HepG2 (cell line): ENCODE results near the gene PRKN. TPM values are rescaled to one million over a fixed set of nuclear protein-coding genes. Genes with fewer than 3 reads are reported as not detected.

Source experiments
- ATAC-seq: fragments of 200-7000 bp; cut with Tn5 transposase; 3 replicates; pipeline ENCODE4 v1.9.1; 2020; ENCODE audit warnings: mild to moderate bottlenecking, moderate library complexity
- BruUV-seq: library from RNA; stranded (reverse); fragments of 400-500 nt; replicated peaks from 2 replicates; lab custom pipeline; 2021; lab: Mats Ljungman, UMichigan
- CTCF ChIA-PET: fragments of 300-600 bp; formaldehyde crosslinking; extraction: SDS; loops from one replicate; lab custom pipeline; 2021; ENCODE audit warnings: low total read pairs, inconsistent platforms, low intra/inter-chr PET ratio; lab: Yijun Ruan, JAX
- POLR2A ChIA-PET: fragments of 350-600 bp; sonication (Branson Sonifier 250); formaldehyde crosslinking; loops from one replicate; lab custom pipeline; 2020; ENCODE audit warnings: antibody characterized with exemption, inconsistent platforms; lab: Yijun Ruan, JAX
- DNase-seq: peaks from one replicate; pipeline ENCODE4 v3.0.0-alpha.2; 2015; ENCODE audit warnings: low spot score
- FAIRE-seq: peaks from 3 replicates; lab custom pipeline; 2011; peaks lifted over from hg19 to GRCh38; lab: Jason Lieb, UNC
- H2AFZ ChIP-seq: one replicate; pipeline ENCODE4 v1.6.1; 2011; ENCODE audit warnings: low read length, inconsistent platforms
- H3K27ac ChIP-seq: fragments of 300-600 bp; 3 replicates; pipeline ENCODE4 v1.8.0; 2011; ENCODE audit warnings: mixed run types, mild to moderate bottlenecking, mixed read lengths, low read length, inconsistent platforms; ENCODE audit not compliant: insufficient read depth; ENCODE audit errors: extremely low read length
- H3K27me3 ChIP-seq, 2 experiments: fragments of 200-600 bp in 1 of 2; 2 replicates in 1 of 2; 3 replicates in 1 of 2; pipeline versions ENCODE4 v1.6.0 to v1.8.0; 2011; ENCODE audit warnings: low read length in 2 of 2, mild to moderate bottlenecking in 2 of 2, moderate library complexity in 2 of 2, inconsistent platforms in 1 of 2; ENCODE audit not compliant: insufficient read depth in 2 of 2, control insufficient read depth in 1 of 2
- H3K36me3 ChIP-seq, 2 experiments: fragments of 200-600 bp in 1 of 2; replicated peaks in 1 of 2; 2 replicates in 1 of 2; 3 replicates in 1 of 2; pipeline versions ENCODE4 v1.5.1 to v1.8.0; 2011; ENCODE audit warnings: low read length in 2 of 2, inconsistent platforms in 1 of 2; ENCODE audit not compliant: insufficient read depth in 2 of 2, control insufficient read depth in 1 of 2
- H3K4me1 ChIP-seq: 2 replicates; pipeline ENCODE4 v1.5.1; 2012; ENCODE audit warnings: low read length, inconsistent platforms; ENCODE audit not compliant: insufficient read depth
- H3K4me2 ChIP-seq: 2 replicates; pipeline ENCODE4 v1.6.0; 2011; ENCODE audit warnings: low read depth, low read length, inconsistent platforms
- H3K4me3 ChIP-seq, 3 experiments: fragments of 200-600 bp in 1 of 3; sonication (generic), shearing (Covaris generic) in 1 of 3; replicated peaks in 1 of 3; 2 replicates each; pipeline ENCODE4 v1.5.1; 2011 to 2016; ENCODE audit warnings: low read length in 3 of 3, inconsistent platforms in 2 of 3, low read depth in 2 of 3, mild to moderate bottlenecking in 2 of 3, control low read depth in 1 of 3, mixed read lengths in 1 of 3; ENCODE audit not compliant: insufficient read depth in 1 of 3
- H3K79me2 ChIP-seq: one replicate; pipeline ENCODE4 v1.6.1; 2011; ENCODE audit warnings: low read length, inconsistent platforms; ENCODE audit not compliant: insufficient read depth
- H3K9ac ChIP-seq: 2 replicates; pipeline ENCODE4 v1.6.0; 2011; ENCODE audit warnings: mild to moderate bottlenecking, low read depth, low read length, inconsistent platforms; ENCODE audit not compliant: insufficient read depth
- H3K9me3 ChIP-seq: 2 replicates; pipeline ENCODE4 v1.5.1; 2012; ENCODE audit warnings: mild to moderate bottlenecking, low read length
- H4K20me1 ChIP-seq: 2 replicates; pipeline ENCODE4 v1.6.0; 2011; ENCODE audit warnings: inconsistent platforms, mild to moderate bottlenecking, low read length, moderate library complexity; ENCODE audit not compliant: insufficient read depth
- HDAC2 ChIP-seq: sonication (generic); formaldehyde crosslinking; IDR thresholded peaks from 2 replicates; pipeline ENCODE4 v1.4.0; 2020; ENCODE audit warnings: missing genetic modification reagents
- JUND ChIP-seq: sonication (generic); formaldehyde crosslinking; IDR thresholded peaks from 2 replicates; pipeline ENCODE4 v1.8.0; 2022; ENCODE audit warnings: mild to moderate bottlenecking, missing genetic modification reagents
- PHF20 ChIP-seq: sonication (generic); formaldehyde crosslinking; IDR thresholded peaks from 2 replicates; pipeline ENCODE4 v1.5.0; 2020; ENCODE audit warnings: mild to moderate bottlenecking, missing genetic modification reagents
- SIN3A ChIP-seq: IDR thresholded peaks from 2 replicates; pipeline ENCODE4 v1.6.1; 2011; ENCODE audit warnings: low read depth, mild to moderate bottlenecking, control low read depth, low read length, borderline replicate concordance
- SYNCRIP ChIP-seq: fragments of 200-400 bp; formaldehyde crosslinking; IDR thresholded peaks from 2 replicates; pipeline ENCODE4 v1.6.1; 2018; ENCODE audit warnings: mild to moderate bottlenecking, low read depth, low read length; ENCODE audit not compliant: insufficient read depth
- ZKSCAN8 ChIP-seq: IDR thresholded peaks from 2 replicates; pipeline ENCODE4 v1.6.1; 2016; ENCODE audit warnings: borderline replicate concordance, missing genetic modification reagents, missing compliant biosample characterization
- ZNF468 ChIP-seq: sonication (generic); formaldehyde crosslinking; IDR thresholded peaks from 2 replicates; pipeline ENCODE4 v1.8.0; 2022; ENCODE audit warnings: mild to moderate bottlenecking, moderate library complexity, missing genetic modification reagents
- ZNF788 ChIP-seq: sonication (generic); formaldehyde crosslinking; IDR thresholded peaks from 2 replicates; pipeline ENCODE4 v1.5.0; 2020; ENCODE audit warnings: mild to moderate bottlenecking, missing genetic modification reagents, borderline replicate concordance
- WGBS: methylation state at CpG from one replicate; pipeline ENCODE4 v1.1.6; 2017; ENCODE audit warnings: low lambda C conversion rate; 5-methylcytosine and 5-hydroxymethylcytosine counted together
- in situ Hi-C: cut with HindIII; loops from 2 replicates; pipeline ENCODE4 v1.10.0; 2017; ENCODE audit warnings: low pct_unique_long_range_greater_than_20kb; ENCODE audit not compliant: extremely low pct_ligation_motif_present
- intact Hi-C: fragments of 100-400 bp; cut with micrococcal nuclease; formaldehyde crosslinking; loops from one replicate; pipeline ENCODE4 v1.10.0; 2022; ENCODE audit not compliant: unreplicated experiment
- polyA plus RNA-seq, 8 experiments: library from polyadenylated mRNA; depleted of rRNA in 3 of 8; stranded (reverse) in 7 of 8; unstranded in 1 of 8; fragments of >200 nt; fragmentation: Illumina TruSeq in 4 of 8; extraction: Trizol in 4 of 8; gene quantifications; 2 replicates each; pipeline versions ENCODE4 v1.2.1 to v1.2.3, GENCODE V29; 2011 to 2016; ENCODE audit warnings: low read depth in 4 of 8, missing spikeins in 1 of 8, mixed read lengths in 1 of 8; ENCODE audit not compliant: insufficient read depth in 1 of 8
- total RNA-seq, 5 experiments: library from RNA; depleted of rRNA; stranded (reverse); fragments of >200 nt; fragmentation: Illumina TruSeq; extraction: Trizol; gene quantifications; 2 replicates each; pipeline ENCODE4 v1.2.3, GENCODE V29; 2016; ENCODE audit warnings: low read depth in 1 of 5
- TF ChIP-seq, protein P1 (sequence below): sonication (generic); formaldehyde crosslinking; IDR thresholded peaks from 2 replicates; pipeline ENCODE4 v1.5.0; 2020; ENCODE audit warnings: mild to moderate bottlenecking, missing genetic modification reagents, moderate library complexity
- TF ChIP-seq, protein P2 (sequence below): sonication (generic); formaldehyde crosslinking; conservative IDR thresholded peaks from 2 replicates; pipeline ENCODE4 v1.4.0; 2020; ENCODE audit warnings: mild to moderate bottlenecking, missing genetic modification reagents, moderate library complexity
- TF ChIP-seq, protein P3 (sequence below): sonication (generic); formaldehyde crosslinking; IDR thresholded peaks from 2 replicates; pipeline ENCODE4 v1.8.1; 2023; ENCODE audit warnings: missing genetic modification reagents, inconsistent platforms, borderline replicate concordance

Gene PRKN
- total and polyA plus RNA-seq, 2 of the 13 experiments (the other 11 are each of a cell fraction or from before 2014, with no cell fraction given) = 0.31 to 0.44 TPM

DNA sequence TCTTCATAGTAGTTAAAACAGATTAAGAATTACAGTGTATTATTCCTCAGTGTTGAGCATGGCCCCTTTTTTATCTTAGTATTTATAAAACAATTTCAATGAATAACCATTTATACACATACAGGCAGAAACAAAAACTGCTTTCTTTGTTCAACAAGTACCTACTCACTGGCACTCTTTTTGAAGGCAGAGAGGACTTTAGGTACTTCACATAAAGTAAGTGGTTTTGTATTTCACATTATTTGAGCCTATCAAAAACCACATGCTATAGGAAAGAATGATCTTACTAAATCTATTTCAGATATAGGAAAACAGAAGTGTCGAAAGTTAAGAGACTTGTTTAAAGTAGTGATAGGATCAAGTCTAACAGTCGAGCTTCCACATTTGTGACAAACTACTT, 73.8 kb downstream of the PRKN start:
- WGBS = 2% methylated on average over 2 of the region's 2 CpGs

More for the DNA sequence above, 73.8 kb downstream of the PRKN start:
- Histone ChIP-seq H4K20me1 (no peaks in the 10 kb centered on the region), H3K9ac (no peak overlapping the region), H3K27me3 (no peaks in the 10 kb centered on the region), H3K4me2 (no peak overlapping the region), H2AFZ (no peak overlapping the region), H3K4me3 (no peak overlapping the region), H3K27ac (no peak overlapping the region), H3K36me3 (no peaks in the 10 kb centered on the region), H3K4me1 (no peaks in the 10 kb centered on the region), H3K9me3 (no peaks in the 10 kb centered on the region; the same call in 1 of the 2 replicates), H3K79me2 (no peaks in the 10 kb centered on the region)
- ChIA-PET CTCF (no interaction called here), POLR2A (no interaction called here)
- no peak for DNase-seq
- intact Hi-C loops = no loop called here
- no TSS peak for BruUV-seq
- TF ChIP-seq, protein P1, sequence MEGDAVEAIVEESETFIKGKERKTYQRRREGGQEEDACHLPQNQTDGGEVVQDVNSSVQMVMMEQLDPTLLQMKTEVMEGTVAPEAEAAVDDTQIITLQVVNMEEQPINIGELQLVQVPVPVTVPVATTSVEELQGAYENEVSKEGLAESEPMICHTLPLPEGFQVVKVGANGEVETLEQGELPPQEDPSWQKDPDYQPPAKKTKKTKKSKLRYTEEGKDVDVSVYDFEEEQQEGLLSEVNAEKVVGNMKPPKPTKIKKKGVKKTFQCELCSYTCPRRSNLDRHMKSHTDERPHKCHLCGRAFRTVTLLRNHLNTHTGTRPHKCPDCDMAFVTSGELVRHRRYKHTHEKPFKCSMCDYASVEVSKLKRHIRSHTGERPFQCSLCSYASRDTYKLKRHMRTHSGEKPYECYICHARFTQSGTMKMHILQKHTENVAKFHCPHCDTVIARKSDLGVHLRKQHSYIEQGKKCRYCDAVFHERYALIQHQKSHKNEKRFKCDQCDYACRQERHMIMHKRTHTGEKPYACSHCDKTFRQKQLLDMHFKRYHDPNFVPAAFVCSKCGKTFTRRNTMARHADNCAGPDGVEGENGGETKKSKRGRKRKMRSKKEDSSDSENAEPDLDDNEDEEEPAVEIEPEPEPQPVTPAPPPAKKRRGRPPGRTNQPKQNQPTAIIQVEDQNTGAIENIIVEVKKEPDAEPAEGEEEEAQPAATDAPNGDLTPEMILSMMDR = no peak
- TF ChIP-seq, protein P2, sequence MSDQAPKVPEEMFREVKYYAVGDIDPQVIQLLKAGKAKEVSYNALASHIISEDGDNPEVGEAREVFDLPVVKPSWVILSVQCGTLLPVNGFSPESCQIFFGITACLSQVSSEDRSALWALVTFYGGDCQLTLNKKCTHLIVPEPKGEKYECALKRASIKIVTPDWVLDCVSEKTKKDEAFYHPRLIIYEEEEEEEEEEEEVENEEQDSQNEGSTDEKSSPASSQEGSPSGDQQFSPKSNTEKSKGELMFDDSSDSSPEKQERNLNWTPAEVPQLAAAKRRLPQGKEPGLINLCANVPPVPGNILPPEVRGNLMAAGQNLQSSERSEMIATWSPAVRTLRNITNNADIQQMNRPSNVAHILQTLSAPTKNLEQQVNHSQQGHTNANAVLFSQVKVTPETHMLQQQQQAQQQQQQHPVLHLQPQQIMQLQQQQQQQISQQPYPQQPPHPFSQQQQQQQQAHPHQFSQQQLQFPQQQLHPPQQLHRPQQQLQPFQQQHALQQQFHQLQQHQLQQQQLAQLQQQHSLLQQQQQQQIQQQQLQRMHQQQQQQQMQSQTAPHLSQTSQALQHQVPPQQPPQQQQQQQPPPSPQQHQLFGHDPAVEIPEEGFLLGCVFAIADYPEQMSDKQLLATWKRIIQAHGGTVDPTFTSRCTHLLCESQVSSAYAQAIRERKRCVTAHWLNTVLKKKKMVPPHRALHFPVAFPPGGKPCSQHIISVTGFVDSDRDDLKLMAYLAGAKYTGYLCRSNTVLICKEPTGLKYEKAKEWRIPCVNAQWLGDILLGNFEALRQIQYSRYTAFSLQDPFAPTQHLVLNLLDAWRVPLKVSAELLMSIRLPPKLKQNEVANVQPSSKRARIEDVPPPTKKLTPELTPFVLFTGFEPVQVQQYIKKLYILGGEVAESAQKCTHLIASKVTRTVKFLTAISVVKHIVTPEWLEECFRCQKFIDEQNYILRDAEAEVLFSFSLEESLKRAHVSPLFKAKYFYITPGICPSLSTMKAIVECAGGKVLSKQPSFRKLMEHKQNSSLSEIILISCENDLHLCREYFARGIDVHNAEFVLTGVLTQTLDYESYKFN (CRISPR knock-in tag) = no peak
- no peak for TF ChIP-seq ZKSCAN8 (CRISPR knock-in tag)
- TF ChIP-seq ZNF788 (CRISPR knock-in tag) = no peak
- TF ChIP-seq, protein P3, sequence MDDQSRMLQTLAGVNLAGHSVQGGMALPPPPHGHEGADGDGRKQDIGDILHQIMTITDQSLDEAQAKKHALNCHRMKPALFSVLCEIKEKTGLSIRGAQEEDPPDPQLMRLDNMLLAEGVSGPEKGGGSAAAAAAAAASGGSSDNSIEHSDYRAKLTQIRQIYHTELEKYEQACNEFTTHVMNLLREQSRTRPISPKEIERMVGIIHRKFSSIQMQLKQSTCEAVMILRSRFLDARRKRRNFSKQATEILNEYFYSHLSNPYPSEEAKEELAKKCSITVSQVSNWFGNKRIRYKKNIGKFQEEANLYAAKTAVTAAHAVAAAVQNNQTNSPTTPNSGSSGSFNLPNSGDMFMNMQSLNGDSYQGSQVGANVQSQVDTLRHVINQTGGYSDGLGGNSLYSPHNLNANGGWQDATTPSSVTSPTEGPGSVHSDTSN (CRISPR knock-in tag) = no peak
- TF ChIP-seq SYNCRIP = no peak
- no peak for TF ChIP-seq JUND (CRISPR knock-in tag)
- TF ChIP-seq PHF20 (CRISPR knock-in tag) = no peak
- TF ChIP-seq ZNF468 (CRISPR knock-in tag) = no peak
- no peak for TF ChIP-seq SIN3A
- no peak for TF ChIP-seq HDAC2 (CRISPR knock-in tag)
- no peak for FAIRE-seq
- no peak for ATAC-seq
- in situ Hi-C loops = no loop called here
